ENCODE measurements around the gene TNNT2.

DNA sequence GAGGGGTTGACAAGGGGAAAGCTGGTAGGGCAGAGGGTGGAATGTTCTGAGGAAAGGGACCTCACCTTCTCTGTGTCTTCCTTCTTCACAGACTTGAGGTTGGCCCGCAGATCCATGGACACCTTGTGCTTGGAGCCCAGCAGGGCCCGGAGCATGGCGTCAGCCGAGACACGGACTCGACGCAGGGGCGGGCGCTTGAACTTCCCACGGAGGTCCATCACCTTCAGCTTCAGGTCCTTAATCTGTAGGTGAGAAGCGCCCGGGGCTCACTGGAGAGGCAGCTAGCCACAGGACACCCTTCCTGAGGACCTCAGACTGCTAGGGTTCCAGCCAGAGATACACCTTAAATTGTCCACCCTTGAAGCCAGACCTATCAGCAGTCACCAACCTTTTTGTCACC, 33.8 kb upstream of the TNNT2 start:
- no peak for TF ChIP-seq JUN (CRISPR knock-in tag; IDR thresholded peaks at IDR 0.05)
- TF ChIP-seq, protein P1, sequence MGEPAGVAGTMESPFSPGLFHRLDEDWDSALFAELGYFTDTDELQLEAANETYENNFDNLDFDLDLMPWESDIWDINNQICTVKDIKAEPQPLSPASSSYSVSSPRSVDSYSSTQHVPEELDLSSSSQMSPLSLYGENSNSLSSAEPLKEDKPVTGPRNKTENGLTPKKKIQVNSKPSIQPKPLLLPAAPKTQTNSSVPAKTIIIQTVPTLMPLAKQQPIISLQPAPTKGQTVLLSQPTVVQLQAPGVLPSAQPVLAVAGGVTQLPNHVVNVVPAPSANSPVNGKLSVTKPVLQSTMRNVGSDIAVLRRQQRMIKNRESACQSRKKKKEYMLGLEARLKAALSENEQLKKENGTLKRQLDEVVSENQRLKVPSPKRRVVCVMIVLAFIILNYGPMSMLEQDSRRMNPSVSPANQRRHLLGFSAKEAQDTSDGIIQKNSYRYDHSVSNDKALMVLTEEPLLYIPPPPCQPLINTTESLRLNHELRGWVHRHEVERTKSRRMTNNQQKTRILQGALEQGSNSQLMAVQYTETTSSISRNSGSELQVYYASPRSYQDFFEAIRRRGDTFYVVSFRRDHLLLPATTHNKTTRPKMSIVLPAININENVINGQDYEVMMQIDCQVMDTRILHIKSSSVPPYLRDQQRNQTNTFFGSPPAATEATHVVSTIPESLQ (CRISPR knock-in tag; conservative IDR thresholded peaks at IDR 0.05), result no peak
- TF ChIP-seq NCOR1 (IDR thresholded peaks at IDR 0.05; ENCODE audit: borderline replicate concordance, low read length), result no peak
